ENCODE data around the gene STAMBPL1.

GRCh38 chr10:88922041-88922440, 42.0 kb downstream of the STAMBPL1 start:
- no peak for TF ChIP-seq EZH2phosphoT487 (IDR thresholded peaks at IDR 0.05; ENCODE audit: low read depth, severe bottlenecking, unreplicated experiment)
- TF ChIP-seq CTCF (IDR thresholded peaks at IDR 0.05; ENCODE audit: poor library complexity), result no peak
- no peak for TF ChIP-seq EZH2 (IDR thresholded peaks at IDR 0.05; ENCODE audit: borderline replicate concordance)
